ENCODE measurements around the gene SPOUT1.

GRCh38 chr9:128841694-128842492 is 12.3 kb upstream of the SPOUT1 start:
- TF ChIP-seq EZH2phosphoT487 (IDR thresholded peaks at IDR 0.05; ENCODE audit: insufficient read depth, low read depth) (no peak), EZH2 (IDR thresholded peaks at IDR 0.05; ENCODE audit: insufficient read depth, poor library complexity, severe bottlenecking) (no peak)

Measured in GM23248 (cell line).